OCI-LY7 (cell line): Measurements from ENCODE around the gene STXBP6.

ENCODE experiments used
- CTCF ChIP-seq: fragments of 200-600 bp; sonication (generic); conservative IDR thresholded peaks from 2 replicates; pipeline ENCODE4 v1.5.1; 2014; ENCODE audit warnings: mild to moderate bottlenecking, antibody characterized with exemption, low read length, moderate library complexity, mixed read lengths
- EZH2phosphoT487 ChIP-seq: fragments of 200-600 bp; sonication (generic); IDR thresholded peaks from 2 replicates; pipeline ENCODE4 v1.6.1; 2018; ENCODE audit warnings: low read depth, borderline replicate concordance, mild to moderate bottlenecking, mixed run types, antibody characterized with exemption, low read length, moderate library complexity, mixed read lengths

- TF ChIP-seq CTCF (no peak), EZH2phosphoT487 (no peak)
These were observed 203.7 kb downstream of the STXBP6 start for GRCh38 chr14:24846261-24846660.
